ENCODE data around the gene HSPD1.
A peak's percentile ranks its signal among the peaks of the same experiment; 100 is the strongest.

Gene HSPD1

DNA sequence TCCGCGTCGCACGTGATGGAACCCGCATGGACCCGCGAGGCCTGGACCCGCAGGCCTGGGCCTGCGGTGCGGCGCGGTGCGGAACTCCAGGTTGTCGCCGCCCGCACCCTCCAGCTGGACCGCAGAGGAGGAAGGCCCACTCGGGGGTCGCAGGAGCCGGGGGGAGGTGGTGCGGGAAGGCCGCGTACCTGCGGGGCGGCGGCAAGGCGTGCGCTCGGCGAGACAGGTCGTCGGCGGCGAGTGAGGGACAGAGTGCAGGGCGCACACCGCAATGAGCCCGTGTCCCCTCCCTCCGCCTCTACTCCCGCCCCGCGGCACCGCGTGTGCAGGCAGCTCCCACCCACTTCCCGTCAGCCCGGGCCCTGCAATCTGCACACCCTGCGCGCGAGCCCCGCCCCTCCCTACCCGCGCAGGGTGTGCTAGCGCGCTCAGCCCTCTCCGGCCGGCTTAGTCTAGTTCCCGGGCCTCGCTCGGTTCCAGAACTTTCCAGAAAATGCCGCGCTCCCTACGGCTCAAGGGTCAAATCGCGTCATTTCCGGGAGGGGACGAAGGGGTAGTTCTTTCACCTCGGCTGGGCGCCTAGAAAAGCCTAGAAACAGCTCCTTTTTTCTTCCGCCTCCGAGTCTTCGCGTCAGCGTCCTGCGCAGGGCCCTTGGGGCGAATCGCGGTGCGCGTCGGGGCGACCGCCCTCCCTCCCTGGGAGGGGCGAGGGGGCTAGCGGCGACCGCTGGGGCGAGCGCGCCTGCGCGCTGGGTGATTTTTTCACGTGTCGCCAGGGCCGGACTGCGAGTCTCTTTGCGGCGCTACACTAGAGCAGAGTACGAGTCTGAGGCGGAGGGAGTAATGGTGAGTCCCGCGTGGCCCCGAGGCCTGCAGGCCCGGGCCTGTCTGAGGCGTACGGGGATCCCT is at the start of gene HSPD1, which contains the start of gene HSPE1:
Gene HSPD1 (minus strand): TSS at position 247 of the 909 bp plus-strand sequence. CDS start 992 bp downstream, outside the sequence.
Gene HSPE1 (plus strand): TSS at position 786 of the 909 bp plus-strand sequence. CDS start 58 bp downstream, at position 844.
- peak; percentile 96 for DNase-seq (ENCODE audit: low read depth)

DNA sequence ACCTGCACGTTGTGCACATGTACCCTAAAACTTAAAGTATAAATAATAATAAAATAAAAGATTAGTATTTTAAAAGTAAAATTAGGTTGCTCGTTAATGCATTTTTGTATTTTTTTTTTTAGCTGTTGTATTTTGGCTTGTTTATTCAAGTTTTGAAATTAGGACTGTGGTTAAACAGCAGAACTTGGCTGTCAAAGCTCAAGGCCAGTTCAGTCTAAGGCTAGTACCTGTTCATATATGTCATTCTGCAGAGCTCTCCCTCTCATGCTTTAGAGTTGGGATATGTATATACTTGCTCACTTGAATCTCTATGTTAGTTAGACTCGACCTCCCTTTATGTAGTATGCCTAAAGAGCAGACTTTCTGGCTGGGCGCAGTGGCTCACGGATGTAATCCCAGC is 48.9 kb upstream of the HSPD1 start:
- DNase-seq (ENCODE audit: low read depth) = no peak

DNA sequence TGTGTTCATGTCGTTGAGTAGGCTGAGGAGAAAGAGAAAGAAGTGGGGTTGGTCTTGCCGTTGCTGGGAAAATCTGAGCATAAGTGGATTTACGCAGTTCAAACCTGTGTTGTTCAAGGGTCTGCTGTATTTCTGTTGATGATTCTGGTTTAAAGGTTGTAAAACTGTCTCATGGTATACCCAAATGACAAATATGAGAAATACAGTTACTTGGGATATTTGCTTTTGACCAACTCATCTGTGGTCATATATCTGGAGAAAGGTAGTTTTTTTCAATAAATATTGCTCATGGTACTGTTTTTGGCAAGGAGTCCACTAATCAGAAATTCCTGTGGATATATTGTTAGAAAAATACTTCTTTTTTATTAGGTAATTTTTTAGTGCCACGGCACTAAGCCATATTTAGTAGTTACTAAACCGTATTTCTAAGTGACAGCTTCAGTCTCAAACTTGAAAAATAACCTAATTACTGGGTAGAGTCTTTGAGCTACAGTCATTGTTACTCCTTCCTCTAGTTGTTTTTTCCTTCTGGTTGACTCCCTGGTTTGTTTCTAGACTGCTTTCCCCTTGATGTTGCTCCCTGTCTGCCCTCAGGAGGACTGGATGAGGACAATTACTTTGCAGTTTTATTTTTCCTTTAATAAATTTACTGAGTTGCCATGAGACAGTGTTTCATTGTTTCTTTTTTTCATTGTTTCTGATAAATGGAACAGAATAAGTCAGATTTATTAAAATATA is 47.7 kb upstream of the HSPD1 start:
- no peak for DNase-seq (ENCODE audit: low read depth)

DNA sequence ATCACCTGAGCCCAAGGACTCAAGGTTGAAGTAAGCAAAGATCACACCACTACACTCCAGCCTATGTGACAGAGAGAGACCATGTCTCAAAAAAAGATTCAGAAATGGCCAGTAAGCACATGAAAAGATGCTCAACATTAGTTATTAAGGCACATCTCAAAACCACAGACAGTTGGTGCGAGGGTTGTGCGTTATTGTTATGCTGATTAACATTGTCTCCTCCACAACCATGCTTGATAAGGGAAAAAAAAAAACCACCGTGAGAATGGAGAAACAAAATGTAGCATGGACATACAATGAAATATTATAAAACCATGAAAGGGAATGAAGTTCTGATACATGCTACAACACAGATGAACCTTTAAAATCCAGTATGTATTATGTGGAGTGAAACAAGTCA is 43.6 kb upstream of the HSPD1 start:
- no peak for DNase-seq (ENCODE audit: low read depth)

DNA sequence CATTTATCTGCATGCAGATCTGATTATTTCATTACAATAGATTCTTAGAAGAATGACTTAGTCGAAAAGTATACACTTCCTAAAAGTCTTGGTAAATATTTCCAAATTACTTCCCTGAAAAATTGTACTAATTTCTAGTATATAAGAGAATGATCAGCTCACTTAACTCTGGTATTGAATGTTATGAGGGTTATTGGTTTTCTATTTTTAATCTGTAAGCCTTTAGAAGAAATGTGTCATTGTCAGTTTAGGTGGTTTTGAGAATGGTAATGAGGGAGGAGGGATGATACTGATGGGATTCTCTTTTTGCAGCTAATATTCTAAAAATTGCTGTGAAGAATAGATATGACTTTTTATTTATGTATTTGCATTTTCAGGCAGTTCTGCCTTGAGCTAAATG is 40.1 kb upstream of the HSPD1 start:
- DNase-seq (ENCODE audit: low read depth) = no peak

DNA sequence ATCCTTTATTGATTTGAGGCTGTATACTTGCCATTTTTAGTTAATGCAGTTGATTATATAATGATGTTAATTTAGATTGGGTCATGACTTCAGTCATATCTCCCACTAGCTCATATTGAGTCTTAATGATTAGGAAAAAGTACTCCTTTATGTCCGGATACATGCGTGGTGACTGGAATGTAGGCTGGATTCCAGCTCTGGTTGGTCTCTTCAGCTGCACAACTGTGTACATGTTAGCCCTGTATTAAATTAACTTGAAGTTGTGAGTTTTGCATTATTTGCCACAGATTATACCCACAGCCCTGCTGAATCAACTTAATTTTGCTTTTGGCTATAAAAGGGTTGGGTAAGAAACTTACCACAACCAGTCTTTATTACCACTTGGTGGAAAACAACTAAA is 38.8 kb upstream of the HSPD1 start:
- DNase-seq (ENCODE audit: low read depth) = no peak

DNA sequence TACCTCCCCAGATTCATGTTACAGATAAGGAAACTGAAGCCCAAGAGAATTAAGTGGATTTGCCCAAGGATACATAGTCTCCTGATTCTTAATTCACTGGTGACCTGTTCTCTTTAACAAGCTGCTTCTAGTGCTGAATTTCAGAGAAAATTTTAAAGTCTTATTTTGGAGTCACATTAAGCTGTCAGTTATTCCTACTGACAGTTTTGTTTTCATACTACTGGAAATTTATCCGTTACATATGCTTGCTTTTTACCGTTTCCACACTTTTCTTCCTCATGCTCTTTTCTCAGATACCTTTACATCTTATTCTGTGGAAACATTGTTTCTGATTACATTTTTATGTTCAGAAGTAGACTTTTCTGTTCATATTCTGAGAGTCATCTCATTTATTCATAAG is 17.5 kb upstream of the HSPD1 start:
- no peak for DNase-seq (ENCODE audit: low read depth)

DNA sequence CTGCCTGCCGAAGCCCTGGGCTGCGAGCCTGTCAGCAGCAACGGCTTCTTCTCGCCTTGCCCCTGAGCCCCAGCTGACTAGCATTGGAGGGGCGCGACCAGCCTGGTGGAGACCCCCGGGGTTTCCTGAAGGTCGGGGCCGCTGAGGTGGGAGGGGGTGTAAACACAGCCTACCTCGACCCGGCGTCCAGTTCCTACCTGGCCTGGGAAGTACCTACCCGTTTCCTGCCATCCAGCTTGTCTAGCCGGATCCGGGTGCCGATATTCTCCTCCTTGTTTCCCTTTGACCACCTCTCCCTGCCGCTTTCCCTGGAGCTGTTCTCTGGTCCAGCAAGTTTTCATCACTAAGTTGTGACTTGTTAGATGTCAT is 16.7 kb upstream of the HSPD1 start:
- DNase-seq (ENCODE audit: low read depth) = no peak

DNA sequence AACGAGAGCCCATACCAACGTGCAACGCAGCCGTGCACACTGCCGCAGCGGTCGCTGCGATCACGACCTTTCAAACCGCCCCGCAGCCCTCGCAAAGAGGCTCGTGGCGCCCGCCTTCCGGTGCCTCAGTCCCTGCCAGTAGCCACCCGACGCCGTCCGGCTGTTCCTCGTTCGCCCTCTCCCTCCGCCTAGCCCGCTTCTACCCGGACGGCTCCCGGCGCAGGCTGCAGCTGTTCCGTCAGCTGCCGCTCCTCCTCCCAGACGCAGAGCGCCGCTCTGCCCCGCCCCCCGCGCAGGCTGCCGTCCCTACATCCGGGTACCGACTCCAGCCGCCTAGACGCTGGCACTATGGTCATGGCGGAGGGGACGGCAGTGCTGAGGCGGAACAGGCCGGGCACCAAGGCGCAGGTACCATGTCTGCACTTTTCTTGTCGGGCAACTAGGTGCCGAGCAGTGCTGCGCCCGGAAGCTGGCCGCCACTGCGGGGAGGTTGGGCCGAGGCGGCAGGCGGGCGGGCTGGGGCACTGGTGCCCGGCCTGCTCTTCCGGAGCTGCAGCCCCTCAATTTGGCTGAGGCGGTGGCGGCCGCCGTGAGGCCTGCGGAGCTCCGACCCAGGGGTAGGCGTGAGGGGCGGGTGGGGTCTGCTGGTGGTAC is 16.2 kb upstream of the HSPD1 start, which contains the start of gene MOB4:
Gene MOB4 (plus strand): TSS at position 328 of the 654 bp plus-strand sequence. CDS start 21 bp downstream, at position 349.
- DNase-seq (ENCODE audit: low read depth) = peak; percentile 60

DNA sequence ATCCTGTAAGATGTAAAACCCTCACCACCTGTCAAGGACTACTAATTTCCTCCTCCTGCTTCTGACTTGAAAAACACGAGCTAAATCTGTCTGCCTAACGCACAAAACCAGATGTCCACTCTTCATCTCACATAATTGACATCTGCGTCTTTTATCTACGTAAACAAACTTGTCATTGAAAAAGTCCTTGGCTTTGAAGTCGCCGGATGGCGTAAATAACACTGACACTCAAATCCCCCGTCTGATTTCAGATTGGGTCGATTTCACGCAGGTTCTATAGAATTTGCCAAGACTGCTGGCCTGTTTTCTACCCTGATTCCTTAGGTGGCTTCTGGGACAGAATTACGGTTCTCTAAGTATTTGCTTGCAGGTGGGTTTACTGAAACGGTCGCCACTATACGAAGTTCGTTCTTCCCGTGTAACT is 15.7 kb upstream of the HSPD1 start:
- no peak for DNase-seq (ENCODE audit: low read depth)

DNA sequence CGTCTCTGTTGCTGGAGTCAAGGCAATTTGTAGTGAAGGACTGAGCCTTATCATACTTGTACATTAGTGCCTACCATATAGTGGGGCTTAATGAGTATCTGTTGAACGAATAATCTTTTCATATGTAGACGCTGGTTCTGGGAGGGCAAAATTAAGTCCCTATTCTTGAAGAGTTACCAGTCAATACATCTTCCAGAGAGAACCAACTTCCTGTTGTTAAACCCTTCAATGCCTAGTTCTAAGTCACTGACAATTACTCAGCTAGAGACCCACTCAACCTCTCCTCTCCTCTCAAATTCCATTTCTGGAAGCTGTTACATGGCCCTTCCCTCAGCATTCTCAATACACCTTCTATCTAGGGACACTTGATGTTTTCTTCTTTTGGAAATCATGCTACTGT is 15.1 kb upstream of the HSPD1 start:
- DNase-seq (ENCODE audit: low read depth) = no peak

DNA sequence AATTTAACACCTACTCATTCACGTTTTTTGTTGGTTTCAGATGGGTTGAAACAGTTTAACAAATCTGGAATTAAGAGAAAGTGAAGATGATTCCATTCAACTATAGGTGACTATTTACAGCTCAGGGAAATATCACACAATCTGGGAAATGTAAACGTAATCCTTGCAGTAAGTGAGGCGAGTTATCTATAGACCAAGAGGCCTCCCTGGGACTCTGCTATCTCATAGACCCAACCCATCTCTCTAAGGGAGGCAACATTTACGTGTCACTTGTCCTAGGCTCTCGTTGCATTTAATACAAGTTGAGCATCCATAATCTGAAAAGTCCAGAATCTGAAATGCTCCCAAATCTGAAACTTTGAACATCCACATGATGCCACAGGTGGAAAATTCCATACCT is 14.3 kb upstream of the HSPD1 start:
- DNase-seq (ENCODE audit: low read depth) = no peak

DNA sequence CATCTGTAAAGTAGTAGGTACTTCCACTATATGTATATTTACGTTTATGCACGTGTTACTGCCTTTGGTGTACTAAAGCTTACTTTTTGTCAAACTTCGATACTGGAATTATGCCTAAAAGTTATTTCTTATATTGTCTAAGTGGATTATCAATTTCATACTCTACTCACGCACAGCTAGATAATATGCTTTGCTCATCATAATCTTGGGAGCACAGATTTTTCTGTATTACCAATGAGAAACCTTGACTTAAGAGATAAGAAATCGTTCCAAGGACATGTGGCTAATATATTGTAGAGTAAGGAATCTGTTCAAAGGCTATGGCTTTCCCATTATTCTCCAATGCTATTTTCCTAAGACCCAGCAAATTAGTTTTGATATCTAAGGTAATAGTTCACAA is 7.0 kb upstream of the HSPD1 start:
- DNase-seq (ENCODE audit: low read depth) = no peak

DNA sequence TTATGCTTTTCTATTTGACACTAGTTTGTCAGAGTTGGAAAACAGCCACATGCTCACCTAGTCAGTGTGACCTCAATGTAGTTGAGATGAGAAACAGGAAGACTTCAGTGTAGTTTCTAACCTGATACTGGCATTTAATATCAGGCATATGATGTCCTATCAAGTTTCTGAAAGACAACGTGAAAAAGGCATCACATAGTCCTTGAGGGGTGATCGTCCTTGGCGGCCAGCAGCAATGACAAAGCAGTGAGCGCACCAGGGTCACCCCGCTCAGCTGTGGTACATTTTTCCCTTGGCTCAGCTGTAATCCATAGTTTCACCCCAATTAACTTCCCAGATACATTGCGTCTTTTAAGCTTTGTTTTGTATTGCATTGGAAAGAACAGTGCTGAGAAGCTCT is 4.9 kb upstream of the HSPD1 start:
- no peak for DNase-seq (ENCODE audit: low read depth)

DNA sequence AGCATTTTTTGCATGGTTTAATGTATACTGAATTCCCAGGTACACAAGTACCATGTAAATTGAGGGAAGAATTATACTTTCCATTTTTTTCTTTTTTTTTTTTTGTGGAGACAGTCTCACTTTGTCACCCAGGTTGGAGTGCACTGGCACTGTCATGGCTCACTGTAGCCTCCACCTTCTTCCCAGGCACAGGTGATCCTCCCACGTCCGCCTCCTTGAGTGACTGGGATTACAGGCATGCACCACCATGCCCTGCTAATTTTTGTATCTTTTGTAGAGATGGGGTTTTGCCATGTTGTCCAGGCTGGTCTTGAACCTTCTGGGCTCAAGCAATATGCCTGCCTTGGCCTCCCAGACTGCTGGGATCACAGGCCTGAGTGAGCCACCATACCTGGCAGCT is 4.4 kb upstream of the HSPD1 start:
- DNase-seq (ENCODE audit: low read depth) = no peak

DNA sequence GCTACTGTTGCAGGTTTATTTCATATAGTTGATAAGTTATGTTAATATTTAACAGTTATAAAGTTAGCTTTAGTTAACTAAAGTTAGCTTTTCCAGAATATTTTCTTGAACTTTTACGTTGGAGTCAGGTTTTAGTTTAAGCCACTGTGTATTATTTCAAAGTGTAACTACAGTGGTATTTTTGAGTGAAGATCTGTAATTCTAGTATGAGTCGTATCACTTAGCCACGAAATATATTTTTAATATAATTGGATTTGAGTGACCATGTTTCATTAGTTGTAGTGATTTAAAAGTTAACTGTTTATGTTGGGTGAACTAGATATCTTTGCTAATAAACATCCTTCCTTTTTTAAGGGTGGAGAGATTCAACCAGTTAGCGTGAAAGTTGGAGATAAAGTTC is 3.0 kb upstream of the HSPD1 start:
- DNase-seq (ENCODE audit: low read depth) = no peak

DNA sequence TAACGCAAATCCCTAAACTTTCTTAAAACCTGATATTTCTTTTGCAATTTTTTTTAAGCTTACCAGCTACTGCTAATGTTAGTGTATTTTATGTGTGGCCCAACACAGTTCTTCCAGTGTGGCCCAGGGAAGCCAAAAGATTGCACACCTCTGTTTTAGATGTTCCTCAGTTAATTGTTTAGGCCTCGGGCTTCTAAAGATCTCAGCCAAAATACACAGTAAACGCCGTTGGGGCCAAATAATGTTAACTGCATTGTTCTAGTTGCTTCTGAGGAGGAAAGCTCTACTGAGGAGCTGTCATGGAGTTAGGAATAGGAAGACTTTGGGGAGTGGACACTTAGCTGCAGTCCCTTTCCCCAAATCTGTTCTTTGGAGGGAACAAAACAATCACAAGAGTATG is 2.6 kb upstream of the HSPD1 start:
- DNase-seq (ENCODE audit: low read depth) = no peak

DNA sequence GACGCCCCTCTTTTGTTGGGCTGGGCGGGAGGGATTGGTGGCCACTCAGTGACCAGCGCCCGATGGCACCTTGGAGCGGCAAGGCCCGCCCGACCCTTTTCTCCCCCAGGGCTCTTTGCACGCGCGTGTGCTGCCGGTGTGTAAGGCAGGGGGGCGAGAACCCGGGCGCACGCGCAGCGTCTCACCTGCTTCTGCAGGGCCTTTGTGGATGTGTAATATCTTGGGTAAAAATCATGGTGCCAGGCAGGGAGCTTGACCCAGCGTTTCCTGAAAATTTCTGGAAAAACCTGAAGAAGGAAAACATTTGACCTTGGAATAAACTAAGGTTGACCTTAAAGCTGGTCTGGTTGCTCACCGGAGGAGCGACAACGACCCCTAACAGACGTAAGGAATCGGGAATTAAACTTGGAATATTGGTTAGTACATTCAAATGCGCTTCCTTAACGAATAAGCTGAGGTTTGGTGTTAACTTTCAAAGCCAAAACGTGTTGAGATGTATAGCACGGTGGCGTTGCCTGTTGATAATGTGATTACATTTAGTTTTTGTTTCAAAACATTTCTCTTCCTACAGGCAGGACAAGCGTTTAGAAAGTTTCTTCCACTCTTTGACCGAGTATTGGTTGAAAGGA is 977 bp upstream of the HSPD1 start:
- DNase-seq (ENCODE audit: low read depth) = no peak

DNA sequence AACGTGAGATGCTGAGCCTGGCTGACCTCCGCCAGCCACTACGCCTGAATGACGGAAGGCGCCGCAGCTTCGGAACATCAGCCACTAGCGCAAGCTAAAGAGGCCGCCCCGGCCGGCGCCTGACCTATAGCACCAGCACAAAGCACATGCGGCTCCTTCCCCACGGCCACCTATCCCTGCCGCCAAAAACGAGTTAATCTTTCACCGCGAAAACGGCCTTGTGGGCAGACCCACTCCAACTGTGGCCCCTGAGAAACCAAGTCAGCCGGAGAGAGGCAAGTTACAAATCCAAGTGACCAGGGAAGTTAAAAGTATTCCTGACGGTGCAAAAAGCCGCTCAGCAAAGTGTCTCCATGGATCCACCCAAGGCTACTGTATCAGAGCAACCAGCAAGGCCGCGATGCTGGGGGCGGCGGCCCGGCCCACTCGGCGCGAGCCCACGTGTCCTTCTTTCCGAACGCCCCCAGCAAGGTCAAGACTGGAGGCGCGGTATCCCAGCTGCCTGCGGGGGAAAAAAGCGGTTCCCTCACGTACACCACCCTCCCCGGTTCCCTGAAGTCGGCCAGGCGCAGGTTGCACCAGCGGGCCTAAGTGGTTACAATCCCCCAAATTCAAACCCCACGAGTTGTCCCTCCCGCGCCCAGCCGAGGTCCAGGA is 575 bp downstream of the HSPD1 start:
- DNase-seq (ENCODE audit: low read depth) = no peak

DNA sequence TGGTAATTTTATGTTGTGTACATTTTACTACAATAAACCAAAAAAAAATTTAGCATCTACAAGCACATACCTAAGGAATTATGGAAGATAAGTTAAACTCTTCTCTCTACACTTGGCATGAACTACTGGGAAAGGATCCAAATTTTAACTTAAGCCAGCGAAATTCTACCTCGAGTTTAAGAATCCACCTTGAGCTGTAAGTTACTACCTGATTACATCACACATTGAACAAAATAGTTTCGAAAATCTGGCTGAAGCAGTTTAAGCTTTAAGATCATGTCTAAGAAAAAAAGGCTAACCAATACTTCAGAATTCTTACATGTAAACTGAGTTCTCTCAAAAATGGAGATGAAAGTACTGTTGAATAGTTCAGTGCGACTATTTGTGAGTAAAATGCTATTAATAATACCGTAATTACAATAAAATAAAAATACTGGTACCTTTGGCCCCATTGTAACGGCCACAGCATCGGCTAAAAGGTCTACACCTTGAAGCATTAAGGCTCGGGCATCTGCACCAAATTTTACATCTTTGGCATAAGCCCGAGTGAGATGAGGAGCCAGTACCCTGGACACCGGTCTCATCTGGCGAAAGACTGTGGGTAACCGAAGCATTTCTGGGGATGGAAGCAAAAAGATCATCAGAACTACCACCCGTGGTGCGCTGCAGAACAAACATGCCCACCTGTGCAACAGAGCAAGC is 1.3 kb downstream of the HSPD1 start:
- DNase-seq (ENCODE audit: low read depth) = no peak

DNA sequence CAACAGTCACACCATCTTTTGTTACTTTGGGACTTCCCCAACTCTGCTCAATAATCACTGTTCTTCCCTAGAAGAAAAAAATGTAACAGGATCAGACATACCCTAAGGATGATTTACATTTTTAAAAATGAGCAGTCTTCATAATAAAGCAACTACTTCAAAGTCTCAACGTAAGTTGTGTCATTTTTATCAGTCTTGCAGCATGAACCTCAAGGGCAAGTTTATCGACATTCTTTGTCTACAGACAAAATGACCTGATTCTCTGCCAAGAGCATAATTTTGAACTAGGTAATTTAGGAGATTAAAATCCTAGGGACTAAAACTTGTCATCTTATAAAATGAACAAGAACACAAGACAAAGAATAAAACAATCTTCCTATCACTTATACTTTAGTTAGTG is 2.3 kb downstream of the HSPD1 start:
- no peak for DNase-seq (ENCODE audit: low read depth)

All from non-pigmented ciliary epithelial cell (primary cell).